Stimulated activated naive CD8-positive, alpha-beta T cell treated with anti-CD3 and anti-CD28 coated beads, Interleukin-15, amount 100 ng/mL, for 72 hours (primary cell): ENCODE measurements around the gene UNC5A.

Experiments used
- ATAC-seq: fragments of 150-1000 bp; cut with Tn5 transposase; 2 replicates; pipeline ENCODE4 v1.10.0; 2021; ENCODE audit warnings: mild to moderate bottlenecking, moderate library complexity
- DNase-seq, 2 donors: peaks; one replicate each; pipeline ENCODE4 v3.0.0; 2021 to 2022
- H3K27ac Mint-ChIP-seq, 2 donors: one replicate each; pipeline ENCODE4 v1.8.0; 2022; ENCODE audit warnings: mild to moderate bottlenecking in 2 of 2, mixed read lengths in 2 of 2, moderate library complexity in 2 of 2
- H3K27me3 Mint-ChIP-seq: one replicate; pipeline ENCODE4 v1.8.0; 2022; ENCODE audit warnings: mixed read lengths
- H3K4me1 Mint-ChIP-seq: one replicate; pipeline ENCODE4 v1.8.0; 2022; ENCODE audit warnings: mild to moderate bottlenecking, mixed read lengths
- H3K4me3 Mint-ChIP-seq, 2 donors: one replicate each; pipeline ENCODE4 v1.8.0; 2022; ENCODE audit warnings: mild to moderate bottlenecking in 2 of 2, mixed read lengths in 2 of 2, moderate library complexity in 1 of 2
- H3K9me3 Mint-ChIP-seq, 2 donors: one replicate each; pipeline ENCODE4 v1.8.0; 2022; ENCODE audit warnings: mixed read lengths in 2 of 2

The UNC5A gene

GRCh38 chr5:176853151-176853778 lies 42.9 kb downstream of the UNC5A start:
- Mint-ChIP-seq H3K9me3 (no peaks in the 10 kb centered on the region), H3K27ac (no peak overlapping the region), H3K4me1 (no peaks in the 10 kb centered on the region), H3K4me3 (no peak overlapping the region), H3K27me3 (peaks cover 42% of the 10 kb centered on the region)
- ATAC-seq (no peak), DNase-seq (no peak)

- no peak for DNase-seq
- no peak overlapping the region for H3K27ac Mint-ChIP-seq
- H3K9me3 Mint-ChIP-seq: no peaks in the 10 kb centered on the region
- H3K4me1 Mint-ChIP-seq: no peaks in the 10 kb centered on the region
- H3K4me3 Mint-ChIP-seq: no peak overlapping the region
- peaks cover 40% of the 10 kb centered on the region for H3K27me3 Mint-ChIP-seq
- ATAC-seq: no peak
These were observed 43.8 kb downstream of the UNC5A start for GRCh38 chr5:176854164-176854563.

GRCh38 chr5:176855598-176855997 lies 45.2 kb downstream of the UNC5A start:
- peaks cover 38% of the 10 kb centered on the region for H3K27me3 Mint-ChIP-seq

GRCh38 chr5:176856746-176857145 lies 46.4 kb downstream of the UNC5A start:
- Mint-ChIP-seq H3K27me3 (peaks cover 49% of the 10 kb centered on the region), H3K4me3 (no peak overlapping the region), H3K4me1 (no peaks in the 10 kb centered on the region), H3K27ac (peak overlapping the region in 1 of 2 donors; percentile 16), H3K9me3 (no peaks in the 10 kb centered on the region)
- no peak for ATAC-seq
- DNase-seq: no peak

More at GRCh38 chr5:176855598-176855997, 45.2 kb downstream of the UNC5A start:
- Mint-ChIP-seq H3K4me1 (no peaks in the 10 kb centered on the region), H3K4me3 (no peak overlapping the region), H3K9me3 (no peaks in the 10 kb centered on the region), H3K27ac (no peak overlapping the region)
- DNase-seq: no peak
- no peak for ATAC-seq

GRCh38 chr5:176857216-176857893 lies 47.0 kb downstream of the UNC5A start:
- H3K27me3 Mint-ChIP-seq: peaks cover 55% of the 10 kb centered on the region
- ATAC-seq (no peak), DNase-seq (no peak)
- H3K9me3 Mint-ChIP-seq: no peaks in the 10 kb centered on the region
- peak overlapping the region in 1 of 2 donors; percentile 16 for H3K27ac Mint-ChIP-seq
- no peaks in the 10 kb centered on the region for H3K4me1 Mint-ChIP-seq
- no peak overlapping the region for H3K4me3 Mint-ChIP-seq

GRCh38 chr5:176857894-176858273 lies 47.5 kb downstream of the UNC5A start:
- Mint-ChIP-seq H3K9me3 (no peaks in the 10 kb centered on the region), H3K4me1 (peaks cover under 1% of the 10 kb centered on the region), H3K4me3 (no peak overlapping the region), H3K27ac (no peak overlapping the region), H3K27me3 (peaks cover 56% of the 10 kb centered on the region)
- DNase-seq (no peak), ATAC-seq (no peak)

- no peak overlapping the region for H3K27ac Mint-ChIP-seq
- peaks cover 5% of the 10 kb centered on the region for H3K4me1 Mint-ChIP-seq
- DNase-seq: no peak
- peaks cover 73% of the 10 kb centered on the region for H3K27me3 Mint-ChIP-seq
- ATAC-seq: no peak
- no peak overlapping the region for H3K4me3 Mint-ChIP-seq
- no peaks in the 10 kb centered on the region for H3K9me3 Mint-ChIP-seq
These were observed 49.6 kb downstream of the UNC5A start for GRCh38 chr5:176859916-176860315.

GRCh38 chr5:176860381-176860780 lies 50.0 kb downstream of the UNC5A start:
- Mint-ChIP-seq H3K4me3 (no peak overlapping the region), H3K4me1 (peaks cover 5% of the 10 kb centered on the region), H3K27ac (no peak overlapping the region), H3K27me3 (peaks cover 78% of the 10 kb centered on the region), H3K9me3 (no peaks in the 10 kb centered on the region)
- ATAC-seq: no peak
- no peak for DNase-seq

- Mint-ChIP-seq H3K9me3 (no peaks in the 10 kb centered on the region), H3K4me1 (peaks cover 5% of the 10 kb centered on the region)
- DNase-seq: no peak
These were observed 50.9 kb downstream of the UNC5A start for GRCh38 chr5:176861276-176861675.

GRCh38 chr5:176862330-176862995 lies 52.1 kb downstream of the UNC5A start:
- peaks cover 89% of the 10 kb centered on the region for H3K27me3 Mint-ChIP-seq
- H3K4me3 Mint-ChIP-seq: no peak overlapping the region

More at GRCh38 chr5:176861276-176861675, 50.9 kb downstream of the UNC5A start:
- no peak overlapping the region for H3K27ac Mint-ChIP-seq
- peaks cover 87% of the 10 kb centered on the region for H3K27me3 Mint-ChIP-seq
- peak; percentile 21 for ATAC-seq
- H3K4me3 Mint-ChIP-seq: no peak overlapping the region

GRCh38 chr5:176863041-176863764 lies 52.8 kb downstream of the UNC5A start:
- DNase-seq (no peak), ATAC-seq (no peak)
- Mint-ChIP-seq H3K27me3 (peaks cover 85% of the 10 kb centered on the region), H3K27ac (no peak overlapping the region), H3K4me1 (peaks cover 5% of the 10 kb centered on the region), H3K9me3 (no peaks in the 10 kb centered on the region), H3K4me3 (no peak overlapping the region)

More at GRCh38 chr5:176862330-176862995, 52.1 kb downstream of the UNC5A start:
- Mint-ChIP-seq H3K9me3 (no peaks in the 10 kb centered on the region), H3K4me1 (peaks cover 5% of the 10 kb centered on the region), H3K27ac (no peak overlapping the region)
- no peak for DNase-seq
- no peak for ATAC-seq

- Mint-ChIP-seq H3K27ac (no peak overlapping the region), H3K27me3 (peaks cover 80% of the 10 kb centered on the region), H3K4me3 (no peak overlapping the region), H3K4me1 (peaks cover 7% of the 10 kb centered on the region), H3K9me3 (no peaks in the 10 kb centered on the region)
- DNase-seq (no peak), ATAC-seq (no peak)
These were observed 53.4 kb downstream of the UNC5A start for GRCh38 chr5:176863765-176864098.

- DNase-seq (no peak), ATAC-seq (no peak)
- H3K4me3 Mint-ChIP-seq: no peak overlapping the region
- H3K4me1 Mint-ChIP-seq: peaks cover 11% of the 10 kb centered on the region
- peaks cover 79% of the 10 kb centered on the region for H3K27me3 Mint-ChIP-seq
- H3K9me3 Mint-ChIP-seq: no peaks in the 10 kb centered on the region
- H3K27ac Mint-ChIP-seq: no peak overlapping the region
These were observed 54.4 kb downstream of the UNC5A start for GRCh38 chr5:176864755-176865154.

- ATAC-seq (no peak), DNase-seq (no peak)
- peaks cover 69% of the 10 kb centered on the region for H3K27me3 Mint-ChIP-seq
- H3K27ac Mint-ChIP-seq: no peak overlapping the region
- peaks cover 0 to 8% of the 10 kb centered on the region in 2 donors for H3K9me3 Mint-ChIP-seq
- peaks cover 17% of the 10 kb centered on the region for H3K4me1 Mint-ChIP-seq
- H3K4me3 Mint-ChIP-seq: no peak overlapping the region
These were observed 55.6 kb downstream of the UNC5A start for GRCh38 chr5:176865964-176866363.

- ATAC-seq (no peak), DNase-seq (no peak)
- H3K27me3 Mint-ChIP-seq: peaks cover 60% of the 10 kb centered on the region
- no peak overlapping the region for H3K4me3 Mint-ChIP-seq
- H3K27ac Mint-ChIP-seq: no peak overlapping the region
- H3K9me3 Mint-ChIP-seq: peaks cover 0 to 8% of the 10 kb centered on the region in 2 donors
- H3K4me1 Mint-ChIP-seq: peaks cover 17% of the 10 kb centered on the region
These were observed 56.5 kb downstream of the UNC5A start for GRCh38 chr5:176866707-176867310.
